PC-9 (cell line): ENCODE results near the gene CLECL1. TPM values are rescaled to one million over a fixed set of nuclear protein-coding genes. Genes with fewer than 3 reads are reported as not detected.
"Not testable (repeated sequence)": the region's sequence is repeated elsewhere in the genome, so short reads cannot be mapped to it uniquely, and the experiment has no call there.

Source experiments
- BruUV-seq: library from RNA; stranded (reverse); fragments of 400-500 nt; replicated peaks from 2 replicates; lab custom pipeline; 2021; lab: Mats Ljungman, UMichigan
- CTCF ChIA-PET: fragments of 300-600 bp; sonication (Branson Sonifier 250); formaldehyde crosslinking; loops from one replicate; lab custom pipeline; 2022; ENCODE audit warnings: antibody characterized with exemption; lab: Charles Lee
- POLR2A ChIA-PET: fragments of 300-600 bp; sonication (Branson Sonifier 250); formaldehyde crosslinking; loops from one replicate; lab custom pipeline; 2022; ENCODE audit warnings: antibody characterized with exemption; ENCODE audit not compliant: unreplicated experiment; lab: Charles Lee
- DNase-seq, 2 experiments: peaks; one replicate each; pipeline versions ENCODE4 v3.0.0 to v3.0.0-alpha.2; 2015 to 2022; ENCODE audit warnings: mixed read lengths in 1 of 2
- H2AFZ ChIP-seq: fragments of 200-600 bp; sonication (generic); 2 replicates; pipeline ENCODE4 v1.8.1; 2017; ENCODE audit warnings: antibody characterized with exemption
- H3F3A ChIP-seq: fragments of 200-600 bp; sonication (generic); 2 replicates; pipeline ENCODE4 v1.8.1; 2017; ENCODE audit warnings: antibody characterized with exemption, mild to moderate bottlenecking, low read depth; ENCODE audit not compliant: insufficient read depth
- H3K27ac ChIP-seq: fragments of 200-600 bp; sonication (generic); 2 replicates; pipeline ENCODE4 v1.6.1; 2016; ENCODE audit warnings: mixed run types
- H3K27me3 ChIP-seq: fragments of 200-600 bp; sonication (generic); 2 replicates; pipeline ENCODE4 v1.6.1; 2016; ENCODE audit warnings: low read depth, mixed run types; ENCODE audit not compliant: insufficient read depth
- H3K36me3 ChIP-seq: fragments of 200-600 bp; sonication (generic); 2 replicates; pipeline ENCODE4 v1.6.1; 2016; ENCODE audit warnings: low read depth, mixed run types
- H3K4me1 ChIP-seq: fragments of 200-600 bp; sonication (generic); replicated peaks from 2 replicates; pipeline ENCODE4 v1.6.1; 2016; ENCODE audit warnings: mixed run types; ENCODE audit not compliant: insufficient read depth
- H3K4me2 ChIP-seq: fragments of 200-600 bp; sonication (generic); 2 replicates; pipeline ENCODE4 v1.6.1; 2017; ENCODE audit warnings: mixed run types
- H3K4me3 ChIP-seq: fragments of 200-600 bp; sonication (generic); 2 replicates; pipeline ENCODE4 v1.6.1; 2016; ENCODE audit warnings: mixed run types
- H3K79me2 ChIP-seq: fragments of 200-600 bp; sonication (generic); 2 replicates; pipeline ENCODE4 v1.6.1; 2017; ENCODE audit warnings: low read depth, mixed run types
- H3K9me2 ChIP-seq: fragments of 200-600 bp; sonication (generic); 2 replicates; pipeline ENCODE4 v1.8.1; 2017; ENCODE audit warnings: mild to moderate bottlenecking; ENCODE audit not compliant: insufficient read depth
- H3K9me3 ChIP-seq: fragments of 200-600 bp; sonication (generic); 2 replicates; pipeline ENCODE4 v1.8.1; 2016; ENCODE audit warnings: low read depth; ENCODE audit not compliant: insufficient read depth
- H4K20me1 ChIP-seq: fragments of 200-600 bp; sonication (generic); 2 replicates; pipeline ENCODE4 v1.8.1; 2017; ENCODE audit not compliant: insufficient read depth
- EZH2 ChIP-seq: fragments of 200-600 bp; sonication (generic); IDR thresholded peaks from 2 replicates; pipeline ENCODE4 v1.8.0; 2017; ENCODE audit warnings: antibody characterized with exemption, low read depth
- intact Hi-C: fragments of 100-400 bp; cut with micrococcal nuclease; formaldehyde crosslinking; loops from one replicate; pipeline ENCODE4 v1.10.0; 2022; ENCODE audit not compliant: unreplicated experiment
- total RNA-seq: library from RNA; stranded (reverse); gene quantifications from 2 replicates; pipeline ENCODE4 v1.2.3, GENCODE V29; 2021
- TF ChIP-seq, protein P1 (sequence below): fragments of 200-600 bp; sonication (generic); conservative IDR thresholded peaks from 2 replicates; pipeline ENCODE4 v1.6.1; 2017; ENCODE audit warnings: mixed run types, antibody characterized with exemption, mild to moderate bottlenecking, moderate library complexity

The CLECL1 gene
- total RNA-seq, 1 experiment from 2014 or later: not detected

DNA sequence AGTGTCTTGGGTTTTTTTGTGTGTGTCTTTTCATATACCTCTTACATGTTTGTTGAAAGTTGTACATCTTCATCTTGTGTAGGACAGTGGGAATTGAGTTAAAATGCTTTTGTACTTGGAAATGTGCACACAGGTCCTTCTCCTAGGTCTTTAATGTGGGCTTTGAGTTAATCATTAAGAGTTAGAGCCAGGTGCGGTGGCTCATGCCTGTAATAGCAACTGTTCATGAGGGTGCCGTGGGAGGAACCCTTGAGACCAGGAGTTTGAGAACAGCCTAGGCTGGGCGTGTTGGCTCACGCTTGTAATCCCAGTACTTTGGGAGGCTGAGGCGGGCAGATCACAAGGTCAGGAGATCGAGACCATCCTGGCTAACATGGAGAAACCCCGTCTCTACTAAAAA, 13.9 kb downstream of the CLECL1 start:
- no peak overlapping the region for H2AFZ ChIP-seq
- no peaks in the 10 kb centered on the region for H3K27me3 ChIP-seq
- H3K36me3 ChIP-seq: no peaks in the 10 kb centered on the region
- H3K79me2 ChIP-seq: no peaks in the 10 kb centered on the region
- H4K20me1 ChIP-seq: no peaks in the 10 kb centered on the region
- TF ChIP-seq EZH2: no peak
- TF ChIP-seq, protein P1, sequence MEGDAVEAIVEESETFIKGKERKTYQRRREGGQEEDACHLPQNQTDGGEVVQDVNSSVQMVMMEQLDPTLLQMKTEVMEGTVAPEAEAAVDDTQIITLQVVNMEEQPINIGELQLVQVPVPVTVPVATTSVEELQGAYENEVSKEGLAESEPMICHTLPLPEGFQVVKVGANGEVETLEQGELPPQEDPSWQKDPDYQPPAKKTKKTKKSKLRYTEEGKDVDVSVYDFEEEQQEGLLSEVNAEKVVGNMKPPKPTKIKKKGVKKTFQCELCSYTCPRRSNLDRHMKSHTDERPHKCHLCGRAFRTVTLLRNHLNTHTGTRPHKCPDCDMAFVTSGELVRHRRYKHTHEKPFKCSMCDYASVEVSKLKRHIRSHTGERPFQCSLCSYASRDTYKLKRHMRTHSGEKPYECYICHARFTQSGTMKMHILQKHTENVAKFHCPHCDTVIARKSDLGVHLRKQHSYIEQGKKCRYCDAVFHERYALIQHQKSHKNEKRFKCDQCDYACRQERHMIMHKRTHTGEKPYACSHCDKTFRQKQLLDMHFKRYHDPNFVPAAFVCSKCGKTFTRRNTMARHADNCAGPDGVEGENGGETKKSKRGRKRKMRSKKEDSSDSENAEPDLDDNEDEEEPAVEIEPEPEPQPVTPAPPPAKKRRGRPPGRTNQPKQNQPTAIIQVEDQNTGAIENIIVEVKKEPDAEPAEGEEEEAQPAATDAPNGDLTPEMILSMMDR: no peak
- peaks cover 8% of the 10 kb centered on the region; the same call in 1 of the 2 replicates for H3K9me2 ChIP-seq
- POLR2A ChIA-PET: no interaction called here
- H3K9me3 ChIP-seq: no peaks in the 10 kb centered on the region
- no peak for DNase-seq
- intact Hi-C loops: no loop called here
- H3K4me3 ChIP-seq: no peak overlapping the region
- BruUV-seq: no TSS peak
- peaks cover 25% of the 10 kb centered on the region for H3F3A ChIP-seq
- H3K27ac ChIP-seq: no peak overlapping the region
- peaks cover 25% of the 10 kb centered on the region for H3K4me1 ChIP-seq
- CTCF ChIA-PET: no interaction called here
- no peak overlapping the region for H3K4me2 ChIP-seq

DNA sequence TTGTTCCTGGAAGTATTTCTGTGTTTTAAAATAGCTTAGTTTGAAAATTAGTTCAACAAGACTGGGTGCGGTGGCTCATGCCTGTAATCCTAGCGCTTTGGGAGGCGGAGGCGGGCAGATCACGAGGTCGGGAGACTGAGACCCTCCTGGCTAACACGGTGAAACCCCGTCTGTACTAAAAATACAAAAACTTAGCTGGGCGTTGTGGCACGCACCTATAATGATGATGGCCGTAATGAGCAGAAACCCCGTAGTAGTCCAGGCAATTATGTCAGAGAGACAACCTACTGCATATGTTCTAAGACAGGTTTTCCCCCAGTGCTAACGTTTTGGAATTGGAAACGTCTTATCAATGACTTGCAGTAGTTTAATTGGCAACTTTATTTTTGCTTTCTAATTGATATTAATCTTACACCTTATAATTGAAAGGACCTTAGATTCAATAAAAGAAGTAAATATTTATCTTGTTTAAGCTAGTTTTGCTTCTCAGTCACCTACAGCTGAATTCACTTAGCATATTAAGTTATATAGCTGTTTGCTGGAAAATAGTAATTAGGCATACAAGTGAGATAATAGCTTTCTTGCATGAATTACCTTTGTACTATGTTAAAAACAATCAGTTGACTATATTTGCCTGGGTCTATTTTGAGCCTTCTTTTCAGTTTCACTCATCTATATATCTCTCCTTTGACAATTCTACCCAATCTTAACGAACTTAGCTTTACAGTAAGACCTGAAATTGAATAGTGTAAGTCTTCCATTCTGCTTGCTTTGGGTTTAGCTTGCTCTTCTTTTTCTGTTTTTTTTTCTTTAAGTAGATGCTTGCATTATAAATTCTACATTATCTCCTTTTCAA, 15.6 kb downstream of the CLECL1 start:
- Histone ChIP-seq H3K79me2 (no peaks in the 10 kb centered on the region), H3K9me3 (no peaks in the 10 kb centered on the region), H4K20me1 (no peaks in the 10 kb centered on the region), H3K4me1 (peaks cover 16% of the 10 kb centered on the region), H3K36me3 (no peaks in the 10 kb centered on the region), H3K4me3 (no peak overlapping the region), H3K27ac (no peak overlapping the region), H3K4me2 (no peak overlapping the region), H3K27me3 (no peaks in the 10 kb centered on the region), H3K9me2 (0 out of 2 replicates have a peak, but pooled peaks cover under 1% of the 10 kb centered on the region), H3F3A (peaks cover 17% of the 10 kb centered on the region), H2AFZ (no peak overlapping the region)
- ChIA-PET POLR2A (no interaction called here), CTCF (interaction anchor here (0.6 to 0.9 kb wide), 3 partner anchors 9 to 648 kb away, joined by 3 to 4 read pairs (median 3); no protein-coding TSS in a partner anchor)
- intact Hi-C loops: no loop called here
- DNase-seq: no peak
- TF ChIP-seq EZH2: no peak
- TF ChIP-seq, protein P1: no peak
- BruUV-seq: no TSS peak

DNA sequence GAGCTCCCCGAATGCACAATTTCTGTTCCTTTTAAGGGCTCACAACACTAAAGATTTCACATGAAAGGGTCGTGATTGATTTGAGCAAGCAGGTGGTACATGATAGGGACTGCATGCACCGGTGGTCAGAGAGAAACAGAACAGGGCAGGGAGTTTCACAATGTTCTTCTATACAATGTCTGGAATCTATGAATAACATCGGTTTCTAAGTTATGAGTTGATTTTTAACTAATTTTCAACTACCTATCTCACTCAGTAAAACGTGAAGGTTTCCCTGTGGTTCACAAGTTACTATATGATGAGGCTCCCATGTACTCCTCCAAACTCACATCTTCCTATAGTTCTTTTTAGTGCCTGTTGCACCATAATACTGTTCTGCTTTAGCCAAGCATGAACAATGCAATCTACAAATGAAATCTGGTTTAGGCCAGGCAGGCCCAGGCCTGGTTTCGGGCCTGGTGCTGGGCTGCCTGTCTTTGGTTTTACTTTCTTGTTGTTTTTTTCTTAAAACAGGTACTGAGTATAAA, 19.8 kb downstream of the CLECL1 start:
- H3K9me3 ChIP-seq, H3K79me2 ChIP-seq, CTCF ChIA-PET, POLR2A ChIA-PET, BruUV-seq, H4K20me1 ChIP-seq, H3K27me3 ChIP-seq, H3K4me2 ChIP-seq, H3K4me3 ChIP-seq, H3F3A ChIP-seq, H3K36me3 ChIP-seq, H3K4me1 ChIP-seq, H3K27ac ChIP-seq, intact Hi-C loops, H3K9me2 ChIP-seq, DNase-seq, H2AFZ ChIP-seq: not testable (repeated sequence)
